ENCODE results near the gene SHISA5.

GRCh38 chr3:48544141-48544540, 40.2 kb upstream of the SHISA5 start:
- TF ChIP-seq POLR2A (IDR thresholded peaks at IDR 0.05) (no peak), CTCF (IDR thresholded peaks at IDR 0.05) (no peak)

Data from testis (tissue), 2 donors.